HTERT RPE-1 (cell line): ENCODE results near the gene ETNPPL.

Experiments used
- in situ Hi-C: fragments of 300-500 bp; cut with MboI; formaldehyde crosslinking; loops from 4 replicates; pipeline ENCODE4 v1.14.3; 2020; ENCODE audit warnings: low sequenced_read_pairs

ETNPPL gene

GRCh38 chr4:108762559-108763225 is at the start of gene ETNPPL:
Gene ETNPPL, minus strand, starts transcription at chr4:108763053. Its CDS starts 155 bp downstream, at chr4:108762898.
- in situ Hi-C loops = no loop called here

DNA sequence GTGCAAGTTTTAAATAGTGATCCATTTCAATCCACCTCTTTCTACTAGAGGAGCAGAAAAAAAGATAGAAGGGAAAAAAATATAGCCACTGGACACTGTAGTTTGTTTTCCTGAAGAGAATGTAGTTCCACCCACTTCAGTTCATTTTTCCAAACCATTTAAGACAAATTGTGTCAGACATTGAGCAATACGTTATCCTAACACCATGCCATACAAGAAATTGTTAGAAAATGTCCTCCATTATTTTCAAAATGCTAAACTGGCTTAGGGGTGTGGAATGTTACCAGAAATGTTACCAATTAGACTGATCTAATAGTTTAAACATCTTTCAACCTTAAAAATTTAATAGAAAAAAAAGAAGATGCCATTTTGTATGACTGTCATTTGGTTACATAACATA is 48.6 kb upstream of the ETNPPL start:
- in situ Hi-C loops = no loop called here

- in situ Hi-C loops = no loop called here
Observed at GRCh38 chr4:108810087-108810486, 47.2 kb upstream of the ETNPPL start.

DNA sequence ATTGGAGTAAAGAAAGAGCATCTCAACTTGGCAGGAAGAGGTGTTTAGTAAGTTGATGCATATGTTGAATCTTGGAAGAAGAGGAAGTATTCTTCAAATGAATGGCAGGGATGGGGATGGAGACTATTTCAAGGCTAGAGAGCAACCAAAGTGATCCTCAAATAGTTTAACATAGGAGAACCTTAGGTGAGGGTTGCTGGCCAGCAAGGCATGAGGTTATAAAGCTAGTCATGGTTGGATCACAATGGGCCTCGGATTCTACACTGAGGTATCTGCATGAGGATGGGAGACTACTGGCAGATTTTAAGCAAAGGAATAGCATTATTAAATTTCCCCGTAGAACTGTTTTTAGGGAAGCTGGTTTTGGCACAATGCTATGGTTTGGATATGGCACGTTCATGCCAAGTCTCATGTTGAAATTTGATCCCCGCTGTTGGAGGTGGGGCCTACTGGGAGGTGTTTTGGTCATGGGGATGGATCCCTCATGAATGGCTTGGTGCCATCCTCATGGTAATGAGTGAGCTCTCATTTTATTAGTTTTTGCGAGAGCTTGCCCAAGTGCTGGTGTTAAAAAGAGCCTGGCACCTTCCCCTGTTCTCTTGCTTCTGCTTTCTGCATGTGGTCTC is 41.9 kb upstream of the ETNPPL start:
- in situ Hi-C loops = no loop called here

DNA sequence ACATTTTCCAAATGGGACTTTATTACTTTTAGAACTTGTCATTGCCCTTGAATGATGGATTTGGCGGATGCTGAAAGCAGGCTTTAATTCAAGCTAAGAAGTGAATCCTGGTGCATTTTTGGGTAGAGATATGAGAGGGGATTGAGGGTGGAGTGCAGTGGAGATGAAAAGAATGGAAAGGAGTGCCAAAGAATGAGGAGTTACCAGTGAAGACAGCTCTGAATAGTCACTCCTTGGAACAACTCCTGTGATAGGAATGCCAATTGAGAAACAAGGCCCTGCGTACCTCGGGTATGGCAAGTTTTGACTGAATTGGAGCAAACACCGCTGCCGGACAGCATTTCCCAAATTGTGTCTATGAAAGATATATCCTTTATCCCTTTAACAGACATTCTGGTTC is 36.5 kb upstream of the ETNPPL start:
- in situ Hi-C loops = no loop called here

DNA sequence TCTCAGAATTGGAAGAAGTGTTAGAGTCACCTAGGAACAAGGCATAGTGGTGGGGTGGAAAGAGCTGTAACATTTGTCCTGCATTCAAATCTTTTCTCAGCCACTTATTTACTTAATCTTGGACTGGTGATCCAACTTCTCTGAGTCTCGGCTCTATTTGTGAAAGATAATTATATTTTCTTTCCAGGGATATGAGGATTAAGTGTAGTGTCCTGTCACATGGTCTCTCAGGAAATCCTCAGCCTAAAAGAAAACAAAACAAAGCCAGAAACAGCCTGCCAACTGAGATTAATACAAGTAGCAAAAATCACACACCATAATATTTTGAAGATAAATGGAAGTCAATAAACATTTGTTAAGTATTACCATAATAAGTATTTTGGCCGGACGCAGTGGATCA is 33.3 kb upstream of the ETNPPL start:
- in situ Hi-C loops = no loop called here

DNA sequence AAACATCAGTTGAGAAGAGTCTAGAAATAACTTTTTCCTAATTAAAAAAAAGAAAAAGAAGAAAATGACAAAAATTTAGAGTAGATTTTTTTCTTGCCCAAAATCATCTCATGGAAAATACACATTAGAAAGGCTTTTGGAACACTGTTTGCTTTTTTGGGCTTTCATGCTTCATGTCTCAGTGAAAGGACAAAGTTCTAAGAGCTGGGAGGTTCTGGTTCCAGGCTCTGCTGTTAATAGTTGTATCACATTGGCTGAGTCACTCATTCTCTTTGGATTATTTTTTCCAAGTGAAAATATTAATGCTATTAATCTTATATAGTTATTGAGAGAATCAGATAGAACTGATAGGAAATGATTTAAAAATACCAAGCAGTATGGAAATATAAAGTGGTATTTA is 32.9 kb upstream of the ETNPPL start:
- in situ Hi-C loops = no loop called here

GRCh38 chr4:108794136-108794535 is 31.3 kb upstream of the ETNPPL start:
- in situ Hi-C loops = no loop called here

DNA sequence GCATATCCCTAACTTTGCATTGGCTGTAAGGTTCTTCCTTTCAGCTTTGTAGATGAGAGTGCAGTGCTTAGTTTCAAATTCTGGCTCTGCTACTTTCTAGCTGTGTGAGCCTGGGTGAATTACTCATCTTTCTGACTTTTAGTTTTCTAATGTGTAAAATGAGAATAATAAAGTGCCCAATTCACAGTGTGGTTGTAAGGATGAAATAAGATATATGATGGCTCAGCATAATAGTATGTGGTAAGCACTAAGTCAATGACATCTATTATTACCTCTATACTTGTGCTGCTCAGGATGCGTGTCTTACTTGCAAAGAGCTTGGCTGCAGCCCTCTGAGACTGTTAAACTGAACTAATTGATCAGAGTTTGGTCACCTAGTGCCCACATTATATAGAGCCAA is 30.6 kb upstream of the ETNPPL start:
- in situ Hi-C loops = no loop called here

GRCh38 chr4:108788731-108789130 is 25.9 kb upstream of the ETNPPL start:
- in situ Hi-C loops = no loop called here

- in situ Hi-C loops = no loop called here
Observed at GRCh38 chr4:108787724-108788123, 24.9 kb upstream of the ETNPPL start.

GRCh38 chr4:108787106-108787505 is 24.3 kb upstream of the ETNPPL start:
- in situ Hi-C loops = no loop called here

DNA sequence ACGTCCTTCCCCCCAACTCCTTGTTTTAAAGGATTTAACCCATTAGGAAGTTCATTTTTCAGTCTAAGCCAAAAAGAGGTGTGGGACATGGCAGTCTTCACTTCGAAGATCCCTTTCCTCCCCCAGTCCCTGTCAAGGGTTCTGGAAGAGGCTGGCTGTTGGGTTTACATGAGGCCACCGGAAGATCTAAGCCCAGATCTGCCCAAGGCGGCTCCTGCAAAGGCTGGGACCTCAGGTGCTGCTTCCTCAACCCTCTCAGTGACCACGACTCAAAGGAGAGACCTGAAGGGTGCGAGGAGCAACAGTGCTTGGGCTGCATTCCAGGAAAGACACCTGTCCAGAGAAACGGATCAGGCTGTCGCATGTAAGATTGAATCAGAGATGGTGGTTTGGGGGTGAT is 23.5 kb upstream of the ETNPPL start:
- in situ Hi-C loops = no loop called here

DNA sequence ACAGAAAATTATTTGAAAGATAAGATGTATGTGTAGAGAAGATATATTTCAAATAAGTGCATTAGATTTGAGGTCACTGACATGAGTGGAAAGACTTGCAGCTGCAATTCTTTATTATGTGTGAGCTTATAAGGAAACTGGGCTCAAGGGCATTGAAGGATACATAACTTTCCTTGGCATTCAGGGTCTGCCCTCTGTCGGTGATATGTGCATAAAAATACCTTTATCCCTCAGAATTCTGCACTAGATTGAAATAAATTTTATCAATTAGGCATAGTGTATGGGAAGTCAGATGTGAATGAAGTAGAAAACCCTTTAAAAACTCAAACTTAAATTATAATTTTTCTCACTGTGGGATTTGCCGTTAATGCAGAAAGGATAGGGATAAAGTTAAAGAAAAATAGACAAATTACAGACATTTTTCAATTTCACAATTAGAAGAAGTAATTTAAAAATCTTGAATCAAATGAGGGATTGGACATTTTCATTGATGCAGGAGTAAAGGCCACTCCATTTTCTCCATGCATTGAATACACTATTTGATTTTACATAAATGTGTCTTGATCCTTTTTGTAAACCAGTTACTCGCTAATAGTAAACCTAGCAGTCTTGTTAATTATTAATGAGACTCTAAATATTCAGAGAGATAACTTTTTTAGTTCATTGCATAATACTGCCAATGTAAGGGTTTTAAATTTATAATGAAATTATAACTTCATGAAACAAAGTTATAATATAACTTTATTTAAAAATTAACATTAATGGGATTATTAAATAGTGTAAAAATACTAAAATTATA is 21.0 kb upstream of the ETNPPL start:
- in situ Hi-C loops = no loop called here

DNA sequence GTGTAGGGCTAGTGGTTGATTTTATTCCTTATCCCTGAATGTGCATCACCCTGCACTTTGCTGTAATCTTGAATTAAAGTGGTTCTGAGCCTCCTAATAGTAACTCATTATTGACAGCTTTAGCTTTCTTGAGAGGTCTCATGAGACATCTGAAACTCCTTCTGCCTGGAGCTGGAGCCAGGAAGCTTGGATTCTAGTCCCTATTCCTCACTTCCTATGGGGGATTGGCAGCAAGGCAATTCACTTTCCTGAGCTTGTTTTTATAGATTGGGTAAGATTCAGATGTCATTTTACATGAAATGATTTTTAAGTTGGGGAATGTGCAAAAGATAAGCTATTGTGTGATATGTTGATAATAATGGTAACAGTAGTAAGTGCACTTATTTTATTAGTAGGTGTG is 17.1 kb upstream of the ETNPPL start:
- in situ Hi-C loops = no loop called here

GRCh38 chr4:108777388-108777787 is 14.5 kb upstream of the ETNPPL start:
- in situ Hi-C loops = no loop called here

DNA sequence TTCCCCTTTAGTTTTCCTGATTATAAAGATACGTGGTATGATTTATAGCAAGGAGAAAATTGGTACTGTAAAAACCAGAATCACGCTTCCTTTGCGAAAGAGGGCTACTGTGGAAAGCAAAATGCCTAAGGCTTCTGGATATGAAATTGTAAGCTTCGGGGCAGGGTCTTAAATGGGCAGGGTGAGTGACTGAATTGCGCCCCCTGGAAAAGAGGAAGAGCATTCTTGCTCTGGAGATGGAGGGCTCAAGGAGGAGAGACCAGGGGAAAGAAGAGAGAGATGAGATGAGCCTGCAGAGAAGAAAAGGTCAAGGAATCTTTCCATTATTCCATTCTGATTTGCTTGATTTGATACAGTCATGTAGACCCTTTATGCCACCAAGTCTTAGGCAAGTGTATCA is 13.1 kb upstream of the ETNPPL start:
- in situ Hi-C loops = no loop called here

DNA sequence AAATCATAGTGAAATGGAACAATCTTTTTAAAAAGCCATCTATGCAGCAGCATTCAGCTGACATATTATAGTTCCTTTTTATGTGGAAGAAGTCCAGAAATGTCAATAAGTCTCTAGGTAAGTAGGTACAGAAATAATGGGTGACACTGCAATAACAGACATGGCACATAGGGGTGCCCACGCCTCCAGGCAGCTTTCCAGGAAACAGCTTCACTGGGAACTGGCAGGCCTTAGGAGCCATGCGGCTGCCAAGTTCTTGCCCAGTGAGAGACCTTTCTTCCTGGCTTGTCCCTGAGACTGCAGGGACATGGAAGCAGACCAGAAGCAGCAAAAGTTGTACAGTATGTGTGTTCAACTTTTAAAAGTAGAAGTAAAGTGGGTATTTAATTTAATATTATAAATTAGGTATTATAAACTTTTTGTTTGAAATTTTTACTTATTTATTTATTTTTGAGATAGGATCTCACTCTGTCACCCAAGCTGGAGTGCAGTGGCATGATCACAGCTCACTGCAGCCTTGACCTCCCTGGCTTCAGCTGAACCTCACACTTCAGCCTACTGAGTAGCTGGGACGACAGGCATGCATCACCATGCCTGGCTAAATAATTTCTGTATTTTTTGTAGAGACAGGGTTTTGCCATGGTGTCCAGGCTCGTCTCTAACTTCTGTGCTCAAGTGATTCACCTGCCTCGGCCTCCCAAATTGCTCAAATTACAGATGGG is 12.1 kb upstream of the ETNPPL start:
- in situ Hi-C loops = no loop called here

- in situ Hi-C loops = no loop called here
Observed at GRCh38 chr4:108772402-108772801, 9.5 kb upstream of the ETNPPL start.

- in situ Hi-C loops = no loop called here
Observed at GRCh38 chr4:108766058-108766457, 3.2 kb upstream of the ETNPPL start.

DNA sequence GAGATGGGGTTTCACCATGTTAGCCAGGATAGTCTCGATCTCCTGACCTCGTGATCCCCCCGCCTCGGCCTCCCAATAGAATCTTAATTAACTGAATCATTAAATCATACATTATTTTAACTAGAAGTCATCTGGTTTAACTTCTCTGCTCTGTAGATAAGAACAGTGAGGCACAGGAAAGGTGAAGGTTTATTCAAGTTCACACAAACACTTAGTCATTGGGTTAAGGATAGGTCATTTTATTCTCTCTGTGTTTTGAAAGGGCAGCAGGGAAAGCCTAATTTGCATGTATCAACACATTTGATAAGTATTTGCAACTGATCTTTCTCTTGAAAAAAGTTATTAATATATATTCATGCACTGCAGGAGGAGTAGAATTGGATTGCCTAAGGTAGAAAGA is 1.1 kb upstream of the ETNPPL start:
- in situ Hi-C loops = no loop called here

GRCh38 chr4:108763226-108763593 is 357 bp upstream of the ETNPPL start:
- in situ Hi-C loops = no loop called here
